Thymus (tissue), 11 donors: ENCODE measurements around the gene HSPA9. TPM values are rescaled to one million over a fixed set of nuclear protein-coding genes. Genes with fewer than 3 reads are reported as not detected.
A peak's percentile ranks its signal among the peaks of the same experiment; 100 is the strongest.

Source experiments
- DNase-seq, 9 donors: peaks; one replicate each; pipeline ENCODE4 v3.0.0-alpha.2; 2013; ENCODE audit warnings: low spot score in 9 of 9, low read depth in 6 of 9, missing footprints in 1 of 9
- H3K27ac ChIP-seq, 2 donors: one replicate each; pipeline ENCODE4 v1.5.1; 2013; ENCODE audit warnings: control low read depth in 1 of 2, low read depth in 1 of 2, low read length in 1 of 2, mild to moderate bottlenecking in 1 of 2, moderate library complexity in 1 of 2
- H3K27me3 ChIP-seq, 2 donors: one replicate each; pipeline ENCODE4 v1.5.1; 2013; ENCODE audit warnings: low read length in 1 of 2; ENCODE audit not compliant: control insufficient read depth in 2 of 2, insufficient read depth in 1 of 2
- H3K36me3 ChIP-seq, 2 donors: one replicate each; pipeline ENCODE4 v1.5.1; 2013; ENCODE audit warnings: low read length in 1 of 2, mild to moderate bottlenecking in 1 of 2, moderate library complexity in 1 of 2; ENCODE audit not compliant: control insufficient read depth in 2 of 2, insufficient read depth in 2 of 2
- H3K4me1 ChIP-seq, 2 donors: one replicate each; pipeline ENCODE4 v1.5.1; 2013; ENCODE audit warnings: low read length in 2 of 2; ENCODE audit not compliant: control insufficient read depth in 2 of 2, insufficient read depth in 2 of 2
- H3K4me3 ChIP-seq, 2 donors: one replicate each; pipeline ENCODE4 v1.5.1; 2013; ENCODE audit warnings: low read length in 2 of 2, control low read depth in 1 of 2, mild to moderate bottlenecking in 1 of 2
- H3K9me3 ChIP-seq, 2 donors: one replicate each; pipeline ENCODE4 v1.5.1; 2013; ENCODE audit warnings: low read length in 1 of 2, mild to moderate bottlenecking in 1 of 2; ENCODE audit not compliant: control insufficient read depth in 2 of 2, insufficient read depth in 1 of 2
- whole genome bisulfite sequencing: extraction: QIAGEN DNeasy Blood & Tissue Kit; methylation state at CpG from one replicate; pipeline ENCODE4 v1.1.7; 2013; 5-methylcytosine and 5-hydroxymethylcytosine counted together
- polyA plus RNA-seq: library from polyadenylated mRNA; stranded (reverse); fragments of 200-250 nt; gene quantifications from one replicate; pipeline ENCODE4 v1.2.3, GENCODE V29; 2013
- total RNA-seq: library from RNA; stranded (reverse); fragments of 120-200 nt; gene quantifications from one replicate; pipeline ENCODE4 v1.2.4, GENCODE V29; 2013
- donor health status: healthy.

The HSPA9 gene
- total and polyA plus RNA-seq, 2 donors: 94.0 to 169 TPM

DNA sequence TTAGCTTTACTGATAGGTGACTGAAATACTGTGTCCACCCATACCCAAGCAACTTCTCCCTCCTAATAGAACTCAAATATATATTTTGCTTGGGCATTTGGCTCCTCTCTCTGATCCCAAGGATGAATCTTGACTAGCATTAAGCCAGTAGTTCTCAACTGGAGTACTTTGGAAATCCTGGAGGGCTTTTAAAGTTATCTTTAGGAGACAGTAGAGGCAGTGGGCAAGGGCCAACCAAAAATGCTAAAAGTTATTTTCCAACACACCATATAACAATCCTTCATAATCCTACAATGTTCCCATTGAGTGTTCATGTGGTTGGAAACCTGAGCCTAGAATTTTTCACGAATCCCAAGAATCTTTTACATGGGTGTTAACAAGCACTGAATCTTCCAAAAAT lies 21.1 kb downstream of the HSPA9 start:
- no peak for DNase-seq
- no peak overlapping the region for H3K27ac ChIP-seq

DNA sequence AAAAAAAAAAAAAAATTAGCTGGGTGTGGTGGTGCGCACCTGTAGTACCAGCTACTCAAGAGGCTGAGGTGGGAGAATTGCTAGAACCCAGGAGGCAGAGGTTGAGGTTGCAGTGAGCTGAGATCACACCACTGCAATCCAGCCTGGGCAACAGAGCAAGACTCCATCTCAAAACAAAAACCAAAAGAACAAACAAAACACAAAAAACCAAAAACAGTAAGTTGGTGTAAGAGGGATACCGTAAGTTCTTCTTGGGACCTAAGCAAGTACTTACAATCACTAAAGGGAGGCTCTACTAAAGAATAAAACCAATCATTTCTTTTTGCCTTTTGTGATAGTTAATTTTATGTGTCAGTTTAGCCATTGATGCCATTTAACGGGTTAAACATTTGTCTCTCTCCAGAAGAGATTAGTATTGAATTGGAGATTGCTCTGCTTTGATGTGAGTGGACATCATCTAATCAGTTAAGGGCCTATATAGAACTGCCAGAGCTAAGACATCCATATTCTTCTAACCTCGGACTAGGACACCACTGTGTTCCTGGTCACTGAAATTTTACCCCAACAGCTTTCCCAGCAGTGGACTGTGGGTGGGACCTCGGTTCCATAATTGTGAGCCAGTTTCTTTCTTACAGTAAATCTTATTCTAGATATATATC lies 21.6 kb downstream of the HSPA9 start:
- no peak overlapping the region for H3K27ac ChIP-seq
- no peak for DNase-seq
- peaks cover 27 to 61% of the 10 kb centered on the region in 2 donors for H3K36me3 ChIP-seq
- no peak overlapping the region for H3K4me3 ChIP-seq
- no peaks in the 10 kb centered on the region for H3K9me3 ChIP-seq
- H3K4me1 ChIP-seq: no peaks in the 10 kb centered on the region
- WGBS: 98% methylated on average over 5 of the region's 5 CpGs
- H3K27me3 ChIP-seq: no peaks in the 10 kb centered on the region

More for the DNA sequence above, 21.1 kb downstream of the HSPA9 start:
- no peaks in the 10 kb centered on the region for H3K4me1 ChIP-seq
- no peak overlapping the region for H3K4me3 ChIP-seq
- 94% methylated on average over 1 of the region's 1 CpG for WGBS
- no peaks in the 10 kb centered on the region for H3K27me3 ChIP-seq
- peaks cover 33 to 67% of the 10 kb centered on the region in 2 donors for H3K36me3 ChIP-seq
- no peaks in the 10 kb centered on the region for H3K9me3 ChIP-seq

DNA sequence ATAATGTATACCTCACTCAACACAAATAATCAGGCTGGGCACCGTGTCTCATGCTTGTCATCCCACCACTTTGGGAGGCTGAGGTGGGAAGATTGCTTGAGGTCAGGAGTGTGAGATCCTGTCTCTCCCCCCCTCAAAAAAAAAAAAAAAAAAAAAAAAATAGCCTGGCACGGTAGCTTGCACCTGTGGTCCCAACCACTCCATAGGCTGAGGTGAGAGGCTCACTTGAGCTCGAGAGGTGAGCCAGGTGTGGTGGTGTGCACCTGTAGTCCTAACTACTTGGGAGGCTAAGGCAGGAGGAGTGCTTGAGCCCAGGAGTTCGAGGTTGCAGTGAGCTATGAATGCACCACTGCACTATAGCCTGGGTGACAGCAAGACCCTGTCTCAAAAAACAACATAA lies 22.5 kb downstream of the HSPA9 start:
- Histone ChIP-seq H3K27me3 (no peaks in the 10 kb centered on the region), H3K27ac (no peak overlapping the region), H3K36me3 (peaks cover 20 to 52% of the 10 kb centered on the region in 2 donors), H3K4me3 (no peak overlapping the region), H3K9me3 (no peaks in the 10 kb centered on the region), H3K4me1 (no peaks in the 10 kb centered on the region)
- no peak for DNase-seq
- 91% methylated on average over 4 of the region's 4 CpGs for WGBS

DNA sequence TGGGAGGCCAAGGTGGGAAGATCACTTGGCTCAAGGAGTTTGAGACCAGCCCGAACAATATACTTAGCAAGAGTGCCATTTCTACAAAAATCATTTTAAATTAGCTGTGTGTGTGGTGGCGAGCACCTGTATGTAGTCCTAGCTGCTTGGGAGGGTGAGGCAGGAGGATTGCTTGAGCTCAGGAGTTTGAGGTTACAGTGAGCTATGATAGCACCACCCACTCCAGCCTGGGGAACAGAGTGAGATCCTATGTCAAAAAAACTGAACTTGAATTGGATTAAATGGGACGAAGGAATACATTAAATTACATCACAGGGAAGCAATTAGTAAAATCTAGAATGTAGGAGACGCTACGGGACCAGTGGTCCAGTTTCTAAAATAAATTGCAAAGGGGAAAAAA lies 25.8 kb downstream of the HSPA9 start:
- peaks cover 9 to 12% of the 10 kb centered on the region in 2 donors for H3K4me1 ChIP-seq
- WGBS: 99% methylated on average over 5 of the region's 5 CpGs

DNA sequence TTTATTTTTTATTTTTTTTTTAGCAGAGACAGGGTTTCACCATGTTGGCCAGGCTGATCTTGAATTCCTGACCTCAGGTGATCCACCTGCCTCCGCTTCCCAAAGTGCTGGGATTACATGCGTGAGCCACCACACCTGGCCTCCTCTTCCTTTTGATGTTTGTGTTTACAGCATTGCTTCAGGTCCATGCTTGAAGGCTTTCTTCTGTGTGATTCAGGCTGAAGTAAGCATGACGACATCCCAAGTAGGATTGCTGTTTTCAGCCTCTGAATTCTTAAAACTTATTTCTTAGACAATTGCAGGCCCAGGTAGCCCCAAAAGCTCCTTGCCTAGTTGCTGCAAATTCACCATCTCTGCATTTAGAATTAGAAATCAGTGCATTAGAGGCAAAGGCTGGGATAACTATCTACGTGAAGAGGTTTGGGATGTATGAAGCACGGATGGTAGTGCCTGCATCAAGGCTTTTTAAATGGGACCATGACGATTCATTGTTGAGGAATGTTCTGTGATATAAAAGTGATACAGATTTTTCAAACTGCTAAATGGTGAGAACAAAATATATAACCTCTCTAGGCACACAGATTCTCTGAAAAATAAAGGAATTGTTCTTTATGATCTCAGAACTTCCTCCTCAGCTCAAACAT lies 29.2 kb downstream of the HSPA9 start:
- H3K4me3 ChIP-seq: no peak overlapping the region
- 95% methylated on average over 6 of the region's 6 CpGs for WGBS
- peaks cover 3% of the 10 kb centered on the region in 2 donors for H3K36me3 ChIP-seq
- DNase-seq: no peak
- H3K4me1 ChIP-seq: peaks cover 21 to 26% of the 10 kb centered on the region in 2 donors
- H3K27me3 ChIP-seq: no peaks in the 10 kb centered on the region
- no peaks in the 10 kb centered on the region for H3K9me3 ChIP-seq
- H3K27ac ChIP-seq: no peak overlapping the region

More for the DNA sequence above, 25.8 kb downstream of the HSPA9 start:
- H3K9me3 ChIP-seq: no peaks in the 10 kb centered on the region
- H3K36me3 ChIP-seq: peaks cover 3 to 23% of the 10 kb centered on the region in 2 donors
- no peak overlapping the region for H3K4me3 ChIP-seq
- no peak for DNase-seq
- H3K27ac ChIP-seq: no peak overlapping the region
- H3K27me3 ChIP-seq: no peaks in the 10 kb centered on the region

DNA sequence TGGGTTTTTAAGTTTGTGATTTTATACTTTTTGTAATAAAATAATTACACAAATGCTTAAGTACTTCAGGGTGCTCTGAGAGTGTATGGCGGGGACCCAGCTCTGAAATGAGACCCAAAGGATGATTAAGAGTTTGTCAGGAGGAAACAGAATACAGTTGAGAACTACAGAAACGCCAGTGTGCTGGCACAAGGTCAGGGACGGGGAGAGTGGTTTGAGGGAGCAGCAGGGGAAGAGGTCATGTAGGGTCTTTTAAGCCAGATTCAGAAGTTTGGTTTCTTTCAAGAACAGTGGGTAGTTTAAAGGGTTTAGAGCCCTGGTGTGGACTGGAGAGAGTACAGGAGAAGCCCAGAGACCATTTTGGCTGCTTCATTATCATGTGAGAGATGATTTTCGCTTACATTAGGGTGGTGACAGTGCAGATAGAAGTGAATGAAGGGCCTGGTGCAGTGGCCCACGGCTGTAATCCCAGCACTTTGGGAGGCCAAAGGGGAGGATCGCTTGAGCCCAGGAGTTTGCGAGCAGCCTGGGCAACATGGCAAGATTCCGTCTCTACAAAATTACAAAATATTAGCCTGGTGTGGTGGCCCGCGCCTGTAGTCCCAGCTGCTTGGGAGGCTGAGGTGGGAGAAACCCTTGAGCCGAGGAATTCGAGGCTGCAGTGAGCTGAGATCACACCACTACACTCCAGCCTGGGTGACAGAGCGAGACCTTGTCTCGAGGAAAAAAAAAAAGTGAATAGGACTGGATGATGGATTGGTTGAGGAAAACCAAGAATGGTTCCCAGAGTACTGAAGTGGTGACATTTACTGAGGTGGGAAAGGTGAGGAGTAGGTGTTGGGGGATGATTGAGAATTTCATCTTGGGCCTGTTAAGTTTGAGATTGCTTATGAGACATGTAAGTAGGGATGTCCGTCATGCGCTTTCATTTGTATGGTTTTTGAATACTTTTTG lies 30.7 kb downstream of the HSPA9 start:
- WGBS: 73% methylated on average over 16 of the region's 16 CpGs

DNA sequence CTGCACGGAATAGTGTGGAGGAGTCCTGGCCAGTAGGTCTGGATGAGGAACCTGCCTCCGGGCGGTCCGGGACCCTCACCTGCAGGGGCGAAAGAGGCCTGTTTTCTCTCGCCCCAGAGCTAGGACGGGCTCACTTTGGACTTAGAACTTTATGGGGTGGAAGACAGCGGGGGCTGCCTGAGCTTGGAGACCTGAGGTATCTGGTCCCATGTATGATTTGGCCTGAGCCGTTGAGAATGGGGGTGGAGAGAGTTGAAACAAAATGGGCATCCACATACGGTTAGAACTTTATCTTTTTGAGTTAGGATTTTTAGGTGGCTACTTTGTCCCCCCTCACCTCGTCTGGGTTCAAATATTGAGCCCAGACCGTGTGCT lies 31.5 kb downstream of the HSPA9 start:
- DNase-seq: no peak
- Histone ChIP-seq H3K4me1 (peaks cover 21 to 26% of the 10 kb centered on the region in 2 donors), H3K9me3 (no peaks in the 10 kb centered on the region), H3K27me3 (no peaks in the 10 kb centered on the region), H3K27ac (peak overlapping the region; percentile 93 to 98), H3K4me3 (peak overlapping the region; percentile 81 to 86), H3K36me3 (peaks cover 3 to 11% of the 10 kb centered on the region in 2 donors)
- WGBS: under 1% methylated on average over 12 of the region's 12 CpGs

More for the DNA sequence above, 30.7 kb downstream of the HSPA9 start:
- peak overlapping the region; percentile 93 to 98 for H3K27ac ChIP-seq
- peak in 3 of 9 donors; percentile 1 to 35 (median 23) for DNase-seq
- H3K9me3 ChIP-seq: no peaks in the 10 kb centered on the region
- H3K27me3 ChIP-seq: no peaks in the 10 kb centered on the region
- H3K36me3 ChIP-seq: peaks cover 3 to 4% of the 10 kb centered on the region in 2 donors
- H3K4me1 ChIP-seq: peaks cover 21 to 26% of the 10 kb centered on the region in 2 donors
- H3K4me3 ChIP-seq: peak overlapping the region; percentile 81 to 86

DNA sequence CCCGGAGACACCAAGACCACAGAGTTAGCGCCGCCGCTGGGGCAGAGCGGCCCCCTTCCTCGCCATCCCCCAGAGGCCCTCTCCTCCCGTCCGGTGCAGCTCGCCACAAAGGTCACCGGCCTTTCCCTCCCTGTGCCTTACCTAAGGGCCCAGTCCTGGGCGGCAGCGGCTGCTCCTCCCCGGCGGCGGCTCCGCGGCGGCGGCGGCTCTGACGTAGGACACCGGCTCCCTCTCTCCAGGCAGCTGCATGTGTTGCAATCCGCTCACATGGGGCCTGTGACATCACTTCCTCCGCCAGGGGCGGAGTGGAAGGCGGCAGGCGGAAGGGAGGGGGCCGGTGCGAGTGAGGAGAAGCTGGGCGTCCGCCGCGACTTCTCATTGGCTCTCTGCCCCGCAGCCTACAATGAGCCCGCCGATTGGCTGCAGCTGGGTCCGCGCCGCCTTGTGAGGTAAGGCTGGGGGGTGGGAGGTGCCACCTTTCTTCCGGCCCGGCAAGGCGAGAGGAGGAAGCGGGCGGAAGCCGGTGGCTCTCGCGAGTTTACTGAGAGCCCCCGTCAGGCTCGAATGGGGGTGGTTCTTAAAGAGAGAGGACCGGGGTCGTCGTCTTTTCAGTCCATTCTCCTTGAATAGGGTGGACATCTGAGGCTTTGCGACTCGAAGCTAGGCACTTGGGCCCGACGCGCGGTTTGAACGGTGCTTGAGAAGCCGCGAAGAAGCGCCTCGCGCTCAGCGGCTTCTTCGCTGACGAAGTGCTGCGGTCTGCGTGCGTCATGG lies 32.1 kb downstream of the HSPA9 start, which contains the start of gene ETF1:
Gene ETF1, minus strand, starts transcription at position 281 of the 774 bp plus-strand sequence. CDS start 318 bp downstream, outside the sequence.
- Histone ChIP-seq H3K36me3 (peaks cover 3 to 13% of the 10 kb centered on the region in 2 donors), H3K9me3 (no peaks in the 10 kb centered on the region), H3K27me3 (no peaks in the 10 kb centered on the region), H3K4me3 (peak within 1 kb of the TSS; percentile 86 to 95), H3K4me1 (peaks cover 21 to 26% of the 10 kb centered on the region in 2 donors), H3K27ac (peak within 1 kb of the TSS; percentile 93 to 98)
- under 1% methylated on average over 70 of the region's 70 CpGs for WGBS
- peak; percentile 90 to 100 (median 99) for DNase-seq
